Right ventricle myocardium inferior (tissue), 1 donor: Measurements from ENCODE around the gene GNAI1. TPM values are rescaled to one million over a fixed set of nuclear protein-coding genes. Genes with fewer than 3 reads are reported as not detected.

Experiments used
- ATAC-seq: fragments of 200-7000 bp; cut with Tn5 transposase; one replicate; pipeline ENCODE4 v1.9.1; 2020; ENCODE audit warnings: mild to moderate bottlenecking, moderate library complexity
- DNase-seq: peaks from one replicate; pipeline ENCODE4 v3.0.0; 2021; ENCODE audit errors: missing footprints
- intact Hi-C: fragments of 100-400 bp; cut with DNase I; formaldehyde crosslinking; loops from one replicate; pipeline ENCODE4 v1.11.0; 2022
- total RNA-seq: library from RNA; stranded (reverse); fragmentation: NEBNext Ultra II Directional; extraction: Animal tissue kit (Norgen Biotek cat#: 25700); gene quantifications from one replicate; pipeline ENCODE4 v1.2.1, GENCODE V29; 2021
- donor health status: DM: no; HTN: yes; CAD: no; lungs with severe emphysema.

Gene GNAI1
- total RNA-seq, 1 donor from 2014 or later, result 12.4 TPM

GRCh38 chr7:80129785-80130184, 4.8 kb upstream of the GNAI1 start:
- ATAC-seq, result no peak

GRCh38 chr7:80131675-80132435, 2.8 kb upstream of the GNAI1 start:
- DNase-seq (no peak), ATAC-seq (no peak)
- intact Hi-C loops, result loop anchor here (5.0 kb wide), 2 partner anchors 155 to 260 kb away; no protein-coding TSS in a partner anchor

More at GRCh38 chr7:80129785-80130184, 4.8 kb upstream of the GNAI1 start:
- intact Hi-C loops, result loop anchor here (5.0 kb wide), 2 partner anchors 158 to 263 kb away; no protein-coding TSS in a partner anchor
- no peak for DNase-seq

GRCh38 chr7:80132594-80132993, 2.0 kb upstream of the GNAI1 start:
- ATAC-seq, result no peak
- DNase-seq, result no peak
- intact Hi-C loops, result loop anchor here (5.0 kb wide), 2 partner anchors 155 to 260 kb away; no protein-coding TSS in a partner anchor

GRCh38 chr7:80133361-80134114, 1.1 kb upstream of the GNAI1 start:
- DNase-seq (no peak), ATAC-seq (no peak)
- intact Hi-C loops, result loop anchor here (5.0 kb wide), 2 partner anchors 154 to 259 kb away; no protein-coding TSS in a partner anchor

GRCh38 chr7:80134115-80134535, 506 bp upstream of the GNAI1 start:
- peak; percentile 11 for ATAC-seq
- intact Hi-C loops, result loop anchor here (5.0 kb wide), 2 partner anchors 153 to 258 kb away; no protein-coding TSS in a partner anchor
- no peak for DNase-seq

- intact Hi-C loops, result loop anchor here (5.0 kb wide), 1 partner anchor 142 kb away; no protein-coding TSS in a partner anchor
- ATAC-seq, result peak; percentile 59
- DNase-seq, result peak; percentile 77
These were observed 876 bp downstream of the GNAI1 start for GRCh38 chr7:80135309-80136104.

- intact Hi-C loops, result loop anchor here (5.0 kb wide), 1 partner anchor 141 kb away; no protein-coding TSS in a partner anchor
- no peak for ATAC-seq
- DNase-seq, result no peak
These were observed 1.8 kb downstream of the GNAI1 start for GRCh38 chr7:80136261-80137055.

- intact Hi-C loops, result loop anchor here (5.0 kb wide), 1 partner anchor 140 kb away; no protein-coding TSS in a partner anchor
- ATAC-seq (no peak), DNase-seq (no peak)
These were observed 2.8 kb downstream of the GNAI1 start for GRCh38 chr7:80137410-80137809.

- intact Hi-C loops, result loop anchor here (5.0 kb wide), 1 partner anchor 138 kb away; no protein-coding TSS in a partner anchor
- no peak for ATAC-seq
- no peak for DNase-seq
These were observed 4.6 kb downstream of the GNAI1 start for GRCh38 chr7:80139236-80139635.

- ATAC-seq, result no peak
- DNase-seq, result no peak
- intact Hi-C loops, result no loop called here
These were observed 5.8 kb downstream of the GNAI1 start for GRCh38 chr7:80140388-80140787.

GRCh38 chr7:80141376-80141775, 6.7 kb downstream of the GNAI1 start:
- DNase-seq (no peak), ATAC-seq (no peak)
- intact Hi-C loops, result no loop called here

- no peak for ATAC-seq
- intact Hi-C loops, result no loop called here
- no peak for DNase-seq
These were observed 8.4 kb downstream of the GNAI1 start for GRCh38 chr7:80142853-80143580.

- DNase-seq, result no peak
- ATAC-seq, result no peak
- intact Hi-C loops, result no loop called here
These were observed 11.3 kb downstream of the GNAI1 start for GRCh38 chr7:80145780-80146422.

- DNase-seq (no peak), ATAC-seq (no peak)
- intact Hi-C loops, result no loop called here
These were observed 12.0 kb downstream of the GNAI1 start for GRCh38 chr7:80146545-80147182.

- ATAC-seq (no peak), DNase-seq (no peak)
- intact Hi-C loops, result no loop called here
These were observed 13.1 kb downstream of the GNAI1 start for GRCh38 chr7:80147543-80148391.
